HG03045 (cell line): ENCODE data around the gene TRIM41.
A peak's percentile ranks its signal among the peaks of the same experiment; 100 is the strongest.
"Not testable (repeated sequence)": the region's sequence is repeated elsewhere in the genome, so short reads cannot be mapped to it uniquely, and the experiment has no call there.

Source experiments
- ATAC-seq: cut with Tn5 transposase; IDR thresholded peaks from one replicate; pipeline ENCODE4 v1.9.1; 2021; ENCODE audit warnings: mild to moderate bottlenecking, moderate library complexity; ENCODE audit not compliant: unreplicated experiment

Gene TRIM41

GRCh38 chr5:181246276-181247049 lies 23.4 kb downstream of the TRIM41 start:
- ATAC-seq = peak; percentile 62

GRCh38 chr5:181248277-181248676 lies 25.2 kb downstream of the TRIM41 start:
- ATAC-seq = no peak

- no peak for ATAC-seq
Observed at GRCh38 chr5:181255276-181255675, 32.2 kb downstream of the TRIM41 start.

DNA sequence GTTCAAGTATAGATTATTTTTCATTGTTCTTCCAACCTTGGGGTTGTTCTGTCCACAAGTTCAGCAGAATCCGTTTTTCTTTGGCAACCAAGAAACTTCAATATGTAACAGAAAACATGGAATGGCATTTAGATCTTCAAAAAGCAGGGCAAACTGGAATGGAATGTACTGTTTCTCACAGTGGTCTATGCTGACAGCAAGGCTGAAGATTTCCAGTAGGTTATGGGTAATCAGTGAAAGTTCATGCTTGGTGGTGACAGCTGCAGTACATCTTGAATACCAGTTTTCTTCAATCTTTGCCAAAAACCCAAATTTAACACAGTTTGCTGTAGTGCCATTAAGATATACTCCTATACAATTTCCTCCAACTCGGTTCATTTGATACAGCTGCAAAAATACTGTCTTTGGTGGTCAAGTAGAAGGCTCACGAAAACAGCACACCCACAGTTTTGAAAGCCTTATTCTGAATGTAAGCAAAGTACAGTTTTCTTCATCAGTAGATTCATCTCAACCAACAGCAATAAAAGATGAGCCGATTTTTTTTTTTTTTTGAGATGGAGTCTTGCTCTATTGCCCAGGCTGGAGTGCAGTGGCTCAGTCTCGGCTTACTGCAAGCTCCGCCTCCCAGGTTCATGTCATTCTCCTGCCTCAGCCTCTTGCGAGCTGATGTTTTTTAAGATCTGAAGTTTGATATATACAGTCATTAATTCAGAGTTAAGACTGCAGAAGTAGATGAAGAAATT lies 32.9 kb downstream of the TRIM41 start:
- ATAC-seq = no peak

DNA sequence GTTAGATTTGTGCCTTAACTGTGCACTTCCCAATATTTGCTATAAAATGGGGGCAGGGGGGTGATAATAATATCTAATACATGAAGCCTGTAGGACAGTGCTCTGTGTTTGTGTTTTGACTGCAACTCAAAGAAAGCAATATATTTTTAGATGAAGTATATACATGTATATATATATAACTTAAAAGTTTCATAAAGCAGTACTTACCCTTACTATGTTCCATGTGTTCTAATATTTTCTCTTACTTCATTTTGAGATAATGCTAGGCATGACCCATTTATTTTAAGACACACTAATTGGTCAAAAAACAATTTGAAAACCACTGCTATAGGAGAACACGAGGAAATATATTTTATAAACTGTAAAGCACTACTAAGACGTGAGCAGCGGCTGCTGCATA lies 35.5 kb downstream of the TRIM41 start:
- no peak for ATAC-seq

- no peak for ATAC-seq
Observed at GRCh38 chr5:181259283-181259682, 36.2 kb downstream of the TRIM41 start.

DNA sequence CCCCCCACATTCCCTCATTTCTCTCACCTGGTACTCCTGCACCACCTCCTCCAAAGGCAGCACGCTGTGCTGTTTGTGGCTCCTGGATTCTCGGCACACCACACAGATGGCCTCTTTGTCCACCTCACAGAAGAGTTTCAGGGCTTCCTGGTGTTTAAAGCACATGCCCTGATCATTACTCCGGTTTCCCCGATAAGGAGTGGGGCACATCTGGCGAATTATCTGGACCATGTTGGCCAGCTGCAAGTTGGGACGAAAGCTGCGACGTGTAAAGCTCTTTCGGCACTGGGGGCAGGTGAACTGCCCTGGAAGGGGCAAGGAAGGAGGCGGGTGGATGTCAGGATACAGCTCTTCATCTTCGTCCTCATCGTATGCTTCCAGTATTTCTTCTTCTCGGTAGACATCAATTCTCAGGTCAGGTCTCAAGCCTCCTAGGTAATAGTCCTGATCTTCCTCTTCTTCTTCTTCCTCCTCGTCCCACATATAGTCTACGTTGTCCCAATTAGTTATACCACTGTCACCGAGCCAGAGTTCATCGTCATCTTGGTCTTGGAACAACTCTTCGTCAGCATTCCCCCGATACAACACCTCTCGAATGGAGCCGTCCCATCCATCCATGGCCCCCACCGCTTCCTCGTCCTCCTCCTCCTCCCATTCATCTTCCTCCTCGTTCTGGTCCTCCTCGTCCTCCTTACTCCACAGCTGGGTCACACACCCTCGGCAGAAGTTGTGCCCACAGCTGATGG lies 37.1 kb downstream of the TRIM41 start:
- ATAC-seq = no peak

DNA sequence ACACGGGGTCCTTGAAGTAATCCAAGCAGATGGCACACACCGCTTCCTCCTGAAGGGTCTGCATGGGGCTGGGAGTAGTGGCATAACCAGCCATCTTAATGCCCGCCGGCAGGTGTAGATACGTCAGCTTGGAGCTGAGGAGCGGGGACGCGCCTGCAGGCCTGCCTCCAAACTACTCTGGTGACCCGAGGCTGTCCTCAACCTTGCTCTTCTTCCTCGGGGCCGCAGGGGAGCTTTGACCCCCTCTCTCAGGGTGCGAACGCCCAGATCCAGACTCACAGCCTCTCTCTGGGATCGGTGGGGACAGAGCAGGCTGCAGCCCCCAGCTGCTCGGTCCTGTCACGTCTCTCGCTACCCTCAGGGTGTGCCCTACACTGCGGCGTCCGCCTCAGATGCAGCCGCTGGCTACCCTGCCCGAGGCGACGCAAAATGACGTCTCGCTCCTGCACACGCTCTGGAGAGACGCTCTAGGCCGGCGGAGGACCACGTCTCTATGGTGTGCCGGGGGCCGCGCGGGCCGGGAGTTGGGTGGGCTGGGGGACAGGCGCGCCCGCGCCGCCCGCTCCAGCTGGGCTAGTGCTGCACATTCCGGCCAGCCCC lies 37.7 kb downstream of the TRIM41 start, which contains the start of gene TRIM52:
Gene TRIM52, minus strand, starts transcription at position 424 of the 600 bp plus-strand sequence. Its CDS starts 330 bp downstream, at position 94.
- peak; percentile 87 for ATAC-seq

- ATAC-seq = peak; percentile 51
Observed at GRCh38 chr5:181261320-181262049, 38.4 kb downstream of the TRIM41 start.

DNA sequence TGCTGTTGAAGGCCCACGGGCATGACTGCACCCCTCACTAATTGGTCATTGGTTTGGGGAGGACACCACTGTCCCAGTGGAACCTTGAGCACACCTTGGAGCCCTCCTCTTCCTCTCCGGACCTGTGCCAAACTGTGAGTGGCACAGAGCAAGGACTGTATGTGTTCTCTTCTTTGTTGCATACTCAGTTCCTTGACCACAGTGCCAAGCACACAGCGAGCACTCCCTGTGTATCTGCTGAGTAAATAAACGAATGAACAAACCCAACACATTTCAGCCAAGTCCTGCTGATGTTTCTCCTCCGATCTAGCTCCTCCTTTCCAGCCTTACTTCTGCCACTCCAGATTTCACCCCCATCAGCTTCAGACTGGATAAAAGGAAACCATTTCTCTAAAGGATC lies 40.6 kb downstream of the TRIM41 start:
- no peak for ATAC-seq

DNA sequence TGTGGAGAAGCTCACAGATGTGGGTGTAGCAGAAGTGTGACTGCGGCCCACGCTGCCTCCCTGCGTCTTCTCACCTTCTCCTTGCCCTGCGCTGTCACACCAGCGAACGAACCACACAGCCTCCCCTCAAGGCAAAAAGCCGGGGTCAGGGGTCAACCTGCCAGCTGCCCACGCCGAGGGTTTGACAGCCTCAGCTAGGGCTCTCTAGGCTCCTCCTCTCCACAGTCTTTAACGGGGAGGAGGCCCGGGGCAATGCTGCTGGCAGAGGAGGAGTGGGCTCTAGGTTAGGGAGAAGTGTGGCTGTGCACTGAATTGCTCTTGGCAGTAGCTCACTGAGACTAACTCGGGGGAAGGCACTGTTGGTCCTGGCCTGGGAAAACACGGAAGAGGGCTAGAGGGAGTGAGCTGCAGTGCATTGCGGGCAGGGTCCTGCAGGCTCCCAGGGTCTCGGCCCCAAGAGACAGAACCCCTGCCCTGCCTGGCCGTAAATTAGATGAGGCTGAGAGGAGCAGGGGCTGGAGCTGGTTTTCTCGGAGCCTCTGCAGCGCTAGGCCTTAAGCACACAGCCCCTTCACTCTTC lies 42.1 kb downstream of the TRIM41 start:
- ATAC-seq = no peak

DNA sequence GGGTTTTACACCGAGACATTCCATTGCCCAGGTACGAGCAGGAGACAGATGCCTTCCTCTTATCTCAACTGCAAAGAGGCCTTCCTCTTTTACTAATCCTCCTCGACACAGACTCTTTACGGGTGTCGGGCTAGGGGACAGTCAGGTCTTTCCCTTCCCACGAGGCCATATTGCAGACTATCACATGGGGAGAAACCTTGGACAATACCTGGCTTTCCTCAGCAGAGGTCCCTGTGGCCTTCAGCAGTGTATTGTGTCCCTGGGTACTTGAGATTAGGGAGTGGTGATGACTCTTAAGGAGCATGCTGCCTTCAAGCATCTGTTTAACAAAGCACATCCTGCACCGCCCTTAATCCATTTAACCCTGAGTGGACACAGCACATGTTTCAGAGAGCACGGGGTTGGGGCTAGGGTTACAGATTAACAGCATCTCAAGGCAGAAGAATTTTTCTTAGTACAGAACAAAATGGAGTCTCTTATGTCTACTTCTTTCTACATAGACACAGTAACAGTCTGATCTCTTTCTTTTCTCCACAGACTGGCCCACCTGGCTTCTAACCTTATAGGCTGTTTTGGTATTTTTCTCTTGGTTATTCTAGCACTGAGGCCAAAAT lies 44.3 kb downstream of the TRIM41 start:
- not testable (repeated sequence) for ATAC-seq

DNA sequence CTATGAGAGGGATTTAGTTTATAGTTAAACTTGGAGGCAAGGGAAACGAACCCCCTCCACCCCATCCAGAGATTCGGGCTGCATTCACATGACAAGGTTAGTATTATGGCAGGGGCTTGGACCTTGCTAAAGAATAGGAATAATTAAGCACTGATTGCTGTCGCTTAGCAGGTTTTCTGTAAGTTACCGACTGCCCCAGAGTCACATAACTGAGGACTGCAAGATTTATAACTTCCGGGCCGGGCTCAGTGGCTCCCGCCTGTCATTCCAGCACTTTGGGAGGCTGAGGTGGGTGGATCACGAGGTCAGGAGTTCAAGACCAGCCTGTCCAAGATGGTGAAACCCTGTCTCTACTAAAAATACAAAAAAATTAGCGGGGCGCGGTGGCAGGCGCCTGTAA lies 44.8 kb downstream of the TRIM41 start:
- not testable (repeated sequence) for ATAC-seq

DNA sequence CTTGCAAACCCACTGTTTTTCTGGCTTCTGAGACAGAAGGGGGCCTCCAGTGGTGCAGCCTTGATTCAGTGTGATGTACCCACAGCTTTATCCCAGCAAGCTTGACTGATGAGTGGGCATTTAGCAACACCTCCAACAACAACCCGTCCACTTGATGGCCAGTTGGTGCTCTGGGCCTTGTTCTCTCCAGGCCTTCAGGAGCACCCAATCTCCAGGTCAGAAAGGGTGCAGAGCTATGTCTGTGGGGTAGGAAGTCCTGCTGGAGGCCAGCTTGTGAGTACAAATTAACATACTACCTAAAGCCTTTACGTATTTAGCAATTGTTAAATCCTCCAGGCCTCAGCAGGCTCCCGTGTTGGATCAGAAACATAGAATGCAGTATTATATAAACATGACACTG lies 48.0 kb downstream of the TRIM41 start:
- no peak for ATAC-seq

DNA sequence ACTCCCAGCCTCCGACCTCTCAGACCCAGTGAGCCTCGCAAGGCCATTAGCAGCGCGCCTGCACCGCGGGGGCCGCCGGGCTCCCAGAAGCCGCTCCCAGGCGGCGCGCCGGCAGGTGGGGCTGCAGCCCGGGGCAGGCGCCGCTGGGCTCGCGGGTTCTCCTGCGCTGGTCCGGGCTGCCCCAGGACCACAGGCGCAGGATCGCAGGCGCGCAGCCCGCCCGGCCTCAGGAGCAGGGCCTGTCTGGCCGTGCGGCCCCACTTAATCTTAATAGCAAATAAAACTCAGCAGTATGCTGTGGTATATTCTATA lies 50.3 kb downstream of the TRIM41 start:
- ATAC-seq = not testable (repeated sequence)

GRCh38 chr5:181280251-181280762 lies 57.2 kb downstream of the TRIM41 start:
- no peak for ATAC-seq

- no peak for ATAC-seq
Observed at GRCh38 chr5:181281077-181281983, 58.2 kb downstream of the TRIM41 start.

DNA sequence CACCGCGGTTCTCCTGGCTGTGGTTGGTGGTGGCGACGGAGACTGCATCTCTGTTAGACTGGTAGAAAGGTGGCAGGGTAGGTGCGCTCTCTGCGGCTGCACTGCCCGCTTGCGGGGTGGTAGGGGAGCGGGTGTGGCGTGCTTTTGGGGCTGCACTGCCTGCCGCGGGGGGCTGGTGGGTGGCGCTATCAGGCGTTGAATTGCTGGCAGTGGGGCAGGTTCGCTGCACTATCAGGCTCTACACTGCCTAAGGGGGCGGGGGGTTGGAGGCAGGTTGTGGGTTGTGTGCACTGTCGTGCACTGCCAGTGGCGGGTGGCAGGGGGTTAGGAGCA lies 58.9 kb downstream of the TRIM41 start:
- no peak for ATAC-seq

DNA sequence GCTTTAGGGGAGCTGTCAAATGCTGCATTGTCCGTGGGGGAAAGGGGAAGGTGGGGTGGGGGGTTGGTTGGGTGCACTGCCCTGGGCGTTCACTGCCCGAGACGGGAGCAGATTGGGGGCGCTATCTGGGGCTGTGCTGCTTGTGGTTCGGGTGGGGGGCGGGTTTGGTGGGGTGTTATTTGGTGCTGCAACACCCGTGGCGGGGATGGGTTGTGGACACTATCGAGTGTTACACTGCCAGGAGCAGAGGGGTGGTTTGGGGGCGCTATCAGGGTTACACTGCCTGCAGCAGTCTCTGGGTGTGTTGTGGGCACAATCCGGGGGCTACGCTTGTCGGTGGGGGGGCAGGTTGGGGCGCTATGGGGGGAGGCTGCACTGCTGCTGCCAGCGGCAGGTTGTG lies 59.3 kb downstream of the TRIM41 start:
- not testable (repeated sequence) for ATAC-seq
